Ovary (tissue), 3 donors: ENCODE data around the gene TRIM73.
"Not testable (repeated sequence)": the region's sequence is repeated elsewhere in the genome, so short reads cannot be mapped to it uniquely, and the experiment has no call there.

Experiments used
- CTCF ChIP-seq, 3 donors: fragments of 450-650 bp in 2 of 3; fragments of 200-600 bp in 1 of 3; IDR thresholded peaks; one replicate each; pipeline versions ENCODE4 v1.5.1 to v1.8.0; 2016 to 2022; ENCODE audit warnings: antibody characterized with exemption in 3 of 3, mild to moderate bottlenecking in 1 of 3
- EP300 ChIP-seq: sonication (generic); formaldehyde crosslinking; IDR thresholded peaks from one replicate; pipeline ENCODE4 v1.6.1; 2017; ENCODE audit warnings: antibody characterized with exemption
- POLR2A ChIP-seq: fragments of 450-650 bp; IDR thresholded peaks from one replicate; pipeline ENCODE4 v1.6.1; 2017; ENCODE audit warnings: antibody characterized with exemption, mild to moderate bottlenecking, moderate library complexity
- donor health status: DM: no; HTN: no; CAD: no.

GRCh38 chr7:75442465-75443111 lies 47.2 kb downstream of the TRIM73 start:
- TF ChIP-seq CTCF (IDR thresholded peaks at IDR 0.05); EP300: not testable (repeated sequence)
- peak; percentile 44 for TF ChIP-seq POLR2A
